ENCODE results near the gene SERINC2.

DNA sequence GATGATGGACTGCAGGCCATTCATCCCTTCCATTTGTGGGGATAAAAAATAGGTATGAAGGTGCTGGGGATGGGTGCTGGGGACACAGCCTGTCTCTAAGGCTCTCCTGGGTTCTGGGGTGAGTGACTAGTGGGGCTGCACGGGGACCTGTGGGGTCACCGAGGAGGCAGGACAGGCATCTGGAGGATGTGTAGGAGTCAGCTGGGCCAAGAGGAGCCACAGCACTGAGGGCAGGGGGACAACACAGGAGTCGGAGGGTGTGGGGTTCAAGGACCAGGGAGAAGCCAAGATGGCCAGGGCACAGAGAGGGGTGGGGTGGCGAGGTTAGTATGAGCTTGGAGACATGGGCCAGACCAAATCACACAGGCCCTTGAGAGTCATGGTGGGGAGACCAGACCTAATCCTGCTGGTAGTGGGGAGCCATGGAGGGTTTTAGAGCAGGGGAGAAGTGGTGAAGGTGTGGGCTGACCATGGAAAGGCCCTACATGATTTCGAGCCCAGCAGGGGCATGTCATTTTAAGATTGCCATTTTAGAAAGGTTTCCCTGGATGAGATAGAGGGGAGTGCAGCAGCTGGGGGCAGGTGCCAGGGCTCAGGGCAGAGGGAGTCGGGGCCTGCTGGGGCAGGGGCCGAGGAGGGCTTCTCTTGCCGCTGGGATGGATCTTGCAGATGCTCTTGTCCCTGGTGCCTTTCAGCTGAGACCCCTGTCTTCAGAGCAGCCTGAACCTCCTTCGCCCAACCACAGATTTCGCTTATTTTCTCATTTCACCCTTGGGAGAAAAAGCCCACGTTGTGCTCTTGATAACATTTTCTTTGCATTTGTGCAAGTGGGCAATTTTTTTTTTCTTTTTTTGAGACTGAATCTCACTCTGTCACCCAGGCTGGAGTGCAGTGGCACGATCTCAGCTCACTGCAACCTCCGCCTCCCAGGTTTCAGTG, 22.7 kb downstream of the SERINC2 start:
- TF ChIP-seq, protein P1, sequence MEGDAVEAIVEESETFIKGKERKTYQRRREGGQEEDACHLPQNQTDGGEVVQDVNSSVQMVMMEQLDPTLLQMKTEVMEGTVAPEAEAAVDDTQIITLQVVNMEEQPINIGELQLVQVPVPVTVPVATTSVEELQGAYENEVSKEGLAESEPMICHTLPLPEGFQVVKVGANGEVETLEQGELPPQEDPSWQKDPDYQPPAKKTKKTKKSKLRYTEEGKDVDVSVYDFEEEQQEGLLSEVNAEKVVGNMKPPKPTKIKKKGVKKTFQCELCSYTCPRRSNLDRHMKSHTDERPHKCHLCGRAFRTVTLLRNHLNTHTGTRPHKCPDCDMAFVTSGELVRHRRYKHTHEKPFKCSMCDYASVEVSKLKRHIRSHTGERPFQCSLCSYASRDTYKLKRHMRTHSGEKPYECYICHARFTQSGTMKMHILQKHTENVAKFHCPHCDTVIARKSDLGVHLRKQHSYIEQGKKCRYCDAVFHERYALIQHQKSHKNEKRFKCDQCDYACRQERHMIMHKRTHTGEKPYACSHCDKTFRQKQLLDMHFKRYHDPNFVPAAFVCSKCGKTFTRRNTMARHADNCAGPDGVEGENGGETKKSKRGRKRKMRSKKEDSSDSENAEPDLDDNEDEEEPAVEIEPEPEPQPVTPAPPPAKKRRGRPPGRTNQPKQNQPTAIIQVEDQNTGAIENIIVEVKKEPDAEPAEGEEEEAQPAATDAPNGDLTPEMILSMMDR (conservative IDR thresholded peaks at IDR 0.05): no peak
- no peak for TF ChIP-seq ZFX (IDR thresholded peaks at IDR 0.05)
